ENCODE results near the gene PIP5K1C. TPM values are rescaled to one million over a fixed set of nuclear protein-coding genes. Genes with fewer than 3 reads are reported as not detected.

PIP5K1C gene
- total RNA-seq, 3 donors from 2014 or later: 14.6 to 15.7 (median 15.7) TPM

DNA sequence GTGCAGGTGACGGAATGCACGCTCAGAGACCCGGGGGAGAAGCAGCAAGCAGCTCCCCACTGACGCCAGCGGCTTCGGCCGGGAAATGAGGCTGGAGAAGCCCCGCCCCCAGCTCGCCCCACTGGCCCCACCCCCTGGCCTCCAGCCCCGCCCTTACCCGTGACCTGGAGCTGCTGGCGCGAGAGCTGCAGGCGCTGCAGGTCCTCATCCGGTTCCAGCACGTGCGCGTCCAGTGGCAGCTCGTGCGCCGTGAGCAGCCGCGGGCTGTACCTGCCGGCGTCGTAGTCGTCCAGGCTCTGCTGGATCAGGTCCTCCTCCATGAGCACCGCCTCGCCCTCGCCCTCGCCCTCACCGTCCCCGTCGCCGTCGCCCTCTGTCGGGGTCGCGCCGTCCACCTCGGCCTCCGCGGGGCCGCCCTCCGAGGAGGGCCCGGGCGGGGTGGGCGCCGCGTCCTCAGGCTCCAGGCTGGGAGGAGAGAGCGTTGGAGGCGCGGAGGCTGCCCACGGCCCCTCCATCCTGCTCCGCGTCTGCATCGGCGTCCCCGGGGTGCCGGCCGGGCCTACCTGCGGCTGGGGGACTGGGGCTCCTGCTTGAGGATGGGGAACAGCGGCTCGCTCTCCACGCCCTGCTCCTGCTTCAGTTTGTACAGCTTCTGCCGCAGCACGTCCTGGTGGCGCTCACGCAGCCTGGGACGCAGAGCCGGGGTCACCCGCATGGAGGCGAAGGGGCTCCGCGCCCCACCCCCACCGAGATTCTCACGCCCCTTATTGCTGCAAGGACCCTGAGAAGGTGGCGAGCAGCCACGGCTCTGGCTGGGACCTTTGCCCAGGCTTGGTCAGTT, 87.1 kb downstream of the PIP5K1C start:
- TF ChIP-seq, protein P1, sequence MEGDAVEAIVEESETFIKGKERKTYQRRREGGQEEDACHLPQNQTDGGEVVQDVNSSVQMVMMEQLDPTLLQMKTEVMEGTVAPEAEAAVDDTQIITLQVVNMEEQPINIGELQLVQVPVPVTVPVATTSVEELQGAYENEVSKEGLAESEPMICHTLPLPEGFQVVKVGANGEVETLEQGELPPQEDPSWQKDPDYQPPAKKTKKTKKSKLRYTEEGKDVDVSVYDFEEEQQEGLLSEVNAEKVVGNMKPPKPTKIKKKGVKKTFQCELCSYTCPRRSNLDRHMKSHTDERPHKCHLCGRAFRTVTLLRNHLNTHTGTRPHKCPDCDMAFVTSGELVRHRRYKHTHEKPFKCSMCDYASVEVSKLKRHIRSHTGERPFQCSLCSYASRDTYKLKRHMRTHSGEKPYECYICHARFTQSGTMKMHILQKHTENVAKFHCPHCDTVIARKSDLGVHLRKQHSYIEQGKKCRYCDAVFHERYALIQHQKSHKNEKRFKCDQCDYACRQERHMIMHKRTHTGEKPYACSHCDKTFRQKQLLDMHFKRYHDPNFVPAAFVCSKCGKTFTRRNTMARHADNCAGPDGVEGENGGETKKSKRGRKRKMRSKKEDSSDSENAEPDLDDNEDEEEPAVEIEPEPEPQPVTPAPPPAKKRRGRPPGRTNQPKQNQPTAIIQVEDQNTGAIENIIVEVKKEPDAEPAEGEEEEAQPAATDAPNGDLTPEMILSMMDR (IDR thresholded peaks at IDR 0.05): no peak
- TF ChIP-seq POLR2A (IDR thresholded peaks at IDR 0.05) (no peak), POLR2AphosphoS5 (IDR thresholded peaks at IDR 0.05) (no peak)
- intact Hi-C loops (cut with DNase I; ENCODE audit: low total_unique reads): no loop called here
- Histone ChIP-seq H3K9me3 (no peaks in the 10 kb centered on the region), H3K36me3 (peaks cover 9% of the 10 kb centered on the region), H3K27me3 (no peaks in the 10 kb centered on the region), H3K27ac (no peak overlapping the region), H3K4me3 (no peak overlapping the region), H3K4me1 (no peaks in the 10 kb centered on the region)
- no peak for DNase-seq (ENCODE audit: low spot score in 2 of 2)

GRCh38 chr19:3612330-3612729, 87.9 kb downstream of the PIP5K1C start:
- no peaks in the 10 kb centered on the region for H3K4me1 ChIP-seq
- intact Hi-C loops (cut with DNase I; ENCODE audit: low total_unique reads): no loop called here

DNA sequence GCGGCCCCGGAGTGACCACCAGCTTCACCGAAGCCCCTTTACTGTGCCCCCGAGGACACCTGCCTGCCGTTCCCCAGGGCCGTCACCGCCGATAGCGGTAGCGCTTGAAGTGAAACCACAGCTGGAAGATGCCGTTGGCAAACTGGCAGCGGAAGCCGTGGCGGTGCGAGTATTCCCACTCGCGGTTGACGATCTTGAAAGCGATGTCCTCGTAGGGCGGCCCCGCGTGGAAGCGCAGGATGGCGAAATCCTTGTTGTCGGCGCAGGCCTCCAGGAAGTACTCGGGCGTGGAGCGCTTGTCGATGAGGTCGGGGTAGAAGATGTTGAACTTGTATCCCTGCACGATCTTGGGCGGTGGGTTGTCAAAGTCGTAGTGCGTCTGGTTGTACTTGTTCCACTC, 88.4 kb downstream of the PIP5K1C start:
- H3K4me3 ChIP-seq: no peak overlapping the region
- no peaks in the 10 kb centered on the region for H3K27me3 ChIP-seq
- H3K27ac ChIP-seq: no peak overlapping the region
- H3K36me3 ChIP-seq: peaks cover 9% of the 10 kb centered on the region
- H3K4me1 ChIP-seq: peaks cover 0 to 5% of the 10 kb centered on the region in 2 donors
- H3K9me3 ChIP-seq: no peaks in the 10 kb centered on the region
- TF ChIP-seq POLR2AphosphoS5 (IDR thresholded peaks at IDR 0.05) (no peak), POLR2A (IDR thresholded peaks at IDR 0.05) (no peak)
- TF ChIP-seq, protein P1 (IDR thresholded peaks at IDR 0.05): no peak
- DNase-seq (ENCODE audit: low spot score in 2 of 2): no peak
- intact Hi-C loops (cut with DNase I; ENCODE audit: low total_unique reads): no loop called here

More at GRCh38 chr19:3612330-3612729, 87.9 kb downstream of the PIP5K1C start:
- no peak for DNase-seq (ENCODE audit: low spot score in 2 of 2)
- Histone ChIP-seq H3K4me3 (no peak overlapping the region), H3K9me3 (no peaks in the 10 kb centered on the region), H3K27me3 (no peaks in the 10 kb centered on the region), H3K27ac (no peak overlapping the region), H3K36me3 (peaks cover 9% of the 10 kb centered on the region)
- TF ChIP-seq POLR2AphosphoS5 (IDR thresholded peaks at IDR 0.05) (no peak), POLR2A (IDR thresholded peaks at IDR 0.05) (no peak)
- TF ChIP-seq, protein P1 (IDR thresholded peaks at IDR 0.05): no peak

- Histone ChIP-seq H3K27ac (no peak overlapping the region), H3K9me3 (no peaks in the 10 kb centered on the region), H3K27me3 (no peaks in the 10 kb centered on the region), H3K36me3 (peaks cover 9% of the 10 kb centered on the region), H3K4me1 (peaks cover 0 to 7% of the 10 kb centered on the region in 2 donors), H3K4me3 (no peak overlapping the region)
- no peak for DNase-seq (ENCODE audit: low spot score in 2 of 2)
- TF ChIP-seq, protein P1 (IDR thresholded peaks at IDR 0.05): no peak
- no peak for TF ChIP-seq POLR2AphosphoS5 (IDR thresholded peaks at IDR 0.05)
- TF ChIP-seq POLR2A (IDR thresholded peaks at IDR 0.05): no peak
- intact Hi-C loops (cut with DNase I; ENCODE audit: low total_unique reads): no loop called here
Observed at GRCh38 chr19:3610745-3611717, 89.2 kb downstream of the PIP5K1C start.

All from breast epithelium (tissue), 4 donors.